ENCODE results near the gene GUK1. TPM values are rescaled to one million over a fixed set of nuclear protein-coding genes. Genes with fewer than 3 reads are reported as not detected.
A peak's percentile ranks its signal among the peaks of the same experiment; 100 is the strongest.

Gene GUK1
- total and polyA plus RNA-seq, 4 experiments from 2014 or later = 179 to 488 (median 283) TPM

DNA sequence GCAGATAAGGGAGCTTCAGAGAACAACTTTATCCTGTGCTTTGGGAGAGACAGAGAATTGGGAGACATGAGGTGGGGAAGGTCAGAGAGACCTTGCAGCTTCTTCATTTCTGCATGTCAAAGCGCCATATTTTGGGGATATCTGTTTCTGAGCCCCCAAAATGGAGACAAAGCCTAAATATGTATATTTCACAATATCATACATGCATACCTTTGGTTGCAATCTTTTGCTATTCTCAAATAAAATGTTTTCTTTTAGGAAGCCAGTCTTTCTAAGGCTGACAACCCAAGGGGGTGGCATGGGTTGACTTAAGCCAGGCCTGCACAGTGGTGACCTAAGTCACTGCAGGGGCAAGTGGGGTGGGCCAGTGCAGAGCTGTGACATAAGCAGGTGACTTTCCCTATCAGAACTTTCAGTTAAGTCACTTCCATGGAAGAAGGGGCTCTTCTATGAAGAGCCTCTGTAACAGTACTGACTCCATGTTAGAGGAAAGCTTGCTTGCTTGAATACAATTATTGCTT is 17.1 kb upstream of the GUK1 start:
- Mint-ChIP-seq H3K4me3 (no peak overlapping the region), H3K9me3 (peaks cover 0 to under 1% (median 0%) of the 10 kb centered on the region in 8 donors), H3K4me1 (peaks cover 0 to 4% (median 2%) of the 10 kb centered on the region in 4 donors), H3K27me3 (peaks cover 4 to 17% of the 10 kb centered on the region in 2 donors), H3K36me3 (no peaks in the 10 kb centered on the region), H3K27ac (peak overlapping the region in 1 of 7 donors; percentile 22)
- Histone ChIP-seq H3K27me3 (ENCODE audit: insufficient read depth, low read length) (no peaks in the 10 kb centered on the region), H3K4me1 (ENCODE audit: insufficient read depth, low read length) (no peaks in the 10 kb centered on the region), H3K9me3 (ENCODE audit: control insufficient read depth in 1 of 2, low read length in 2 of 2) (no peaks in the 10 kb centered on the region), H3K27ac (ENCODE audit: low read depth, low read length) (no peak overlapping the region), H3K4me3 (ENCODE audit: low read length in 2 of 2) (no peak overlapping the region), H3K36me3 (ENCODE audit: insufficient read depth, low read length) (no peaks in the 10 kb centered on the region)
- POLR2A ChIA-PET (ENCODE audit: partially characterized antibody) = no interaction called here
- DNase-seq = no peak
- intact Hi-C loops (cut with micrococcal nuclease) = no loop called here
- CTCF ChIA-PET (ENCODE audit: partially characterized antibody) = interaction anchor here (2.9 kb wide), 1 partner anchor 9 kb away, joined by 14 read pairs; no protein-coding TSS in a partner anchor

DNA sequence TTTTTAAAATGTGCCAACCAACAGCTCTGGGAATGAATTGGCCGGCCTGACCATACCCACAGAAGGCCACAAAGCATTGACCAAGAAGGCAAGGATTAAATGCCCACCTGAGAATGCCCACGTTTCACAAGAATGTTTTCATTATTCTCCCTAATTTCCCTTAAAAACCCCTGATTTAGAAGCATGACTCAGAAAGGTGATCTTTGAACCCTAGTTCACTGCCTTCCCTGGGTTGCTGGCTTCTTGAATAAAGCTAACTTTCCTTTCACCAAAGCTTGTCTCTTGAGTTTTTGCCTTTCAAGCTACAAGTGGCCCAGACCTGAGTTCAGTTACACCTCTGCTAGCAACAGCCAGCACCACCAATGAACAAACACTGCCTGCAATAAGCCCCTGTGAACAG is 16.6 kb upstream of the GUK1 start:
- peaks cover 0 to 4% (median 2%) of the 10 kb centered on the region in 4 donors for H3K4me1 Mint-ChIP-seq
- intact Hi-C loops (cut with micrococcal nuclease) = no loop called here
- H3K36me3 Mint-ChIP-seq = no peaks in the 10 kb centered on the region
- no peaks in the 10 kb centered on the region for H3K36me3 ChIP-seq (ENCODE audit: insufficient read depth, low read length)
- H3K27me3 ChIP-seq (ENCODE audit: insufficient read depth, low read length) = no peaks in the 10 kb centered on the region
- POLR2A ChIA-PET (ENCODE audit: partially characterized antibody) = no interaction called here
- DNase-seq = no peak
- H3K9me3 Mint-ChIP-seq = no peaks in the 10 kb centered on the region
- no peak overlapping the region for H3K27ac Mint-ChIP-seq
- no peak overlapping the region for H3K27ac ChIP-seq (ENCODE audit: low read depth, low read length)
- CTCF ChIA-PET (ENCODE audit: partially characterized antibody) = interaction anchor here (0.6 to 2.9 kb wide), 2 partner anchors 8 to 335 kb away, joined by 3 to 14 read pairs; no protein-coding TSS in a partner anchor
- no peaks in the 10 kb centered on the region for H3K9me3 ChIP-seq (ENCODE audit: control insufficient read depth in 1 of 2, low read length in 2 of 2)
- H3K4me1 ChIP-seq (ENCODE audit: insufficient read depth, low read length) = no peaks in the 10 kb centered on the region
- no peak overlapping the region for H3K4me3 Mint-ChIP-seq
- peaks cover 8 to 17% of the 10 kb centered on the region in 2 donors for H3K27me3 Mint-ChIP-seq
- H3K4me3 ChIP-seq (ENCODE audit: low read length in 2 of 2) = no peak overlapping the region

- Histone ChIP-seq H3K9me3 (ENCODE audit: control insufficient read depth in 1 of 2, low read length in 2 of 2) (no peaks in the 10 kb centered on the region), H3K27me3 (ENCODE audit: insufficient read depth, low read length) (no peaks in the 10 kb centered on the region), H3K4me3 (ENCODE audit: low read length in 2 of 2) (no peak overlapping the region), H3K27ac (ENCODE audit: low read depth, low read length) (no peak overlapping the region), H3K36me3 (ENCODE audit: insufficient read depth, low read length) (no peaks in the 10 kb centered on the region), H3K4me1 (ENCODE audit: insufficient read depth, low read length) (no peaks in the 10 kb centered on the region)
- H3K4me3 Mint-ChIP-seq = no peak overlapping the region
- POLR2A ChIA-PET (ENCODE audit: partially characterized antibody) = no interaction called here
- H3K36me3 Mint-ChIP-seq = no peaks in the 10 kb centered on the region
- no peak for DNase-seq
- intact Hi-C loops (cut with micrococcal nuclease) = no loop called here
- H3K27me3 Mint-ChIP-seq = peaks cover 8 to 17% of the 10 kb centered on the region in 2 donors
- H3K27ac Mint-ChIP-seq = no peak overlapping the region
- no peaks in the 10 kb centered on the region for H3K9me3 Mint-ChIP-seq
- H3K4me1 Mint-ChIP-seq = peaks cover 0 to 4% (median 2%) of the 10 kb centered on the region in 4 donors
- CTCF ChIA-PET (ENCODE audit: partially characterized antibody) = interaction anchor here (1.6 kb wide), 1 partner anchor 40 kb away, joined by 6 read pairs; the partner anchor contains the start of gene IBA57
Measured at GRCh38 chr1:228125185-228125584, 14.9 kb upstream of the GUK1 start.

- Histone ChIP-seq H3K4me3 (ENCODE audit: low read length in 2 of 2) (no peak overlapping the region), H3K36me3 (ENCODE audit: insufficient read depth, low read length) (no peaks in the 10 kb centered on the region), H3K27ac (ENCODE audit: low read depth, low read length) (no peak overlapping the region), H3K27me3 (ENCODE audit: insufficient read depth, low read length) (no peaks in the 10 kb centered on the region), H3K9me3 (ENCODE audit: control insufficient read depth in 1 of 2, low read length in 2 of 2) (no peaks in the 10 kb centered on the region), H3K4me1 (ENCODE audit: insufficient read depth, low read length) (peaks cover 5% of the 10 kb centered on the region)
- intact Hi-C loops (cut with micrococcal nuclease) = loop anchor here (1.0 kb wide), 3 partner anchors 35 to 132 kb away; no protein-coding TSS in a partner anchor
- ChIA-PET CTCF (ENCODE audit: partially characterized antibody) (interaction anchor here (1.1 to 4.7 kb wide), 8 partner anchors 8 to 383 kb away, joined by 3 to 66 read pairs (median 10); partner anchors contain the start of genes GUK1 and IBA57), POLR2A (ENCODE audit: partially characterized antibody) (interaction anchor here (2.3 to 2.9 kb wide), 2 partner anchors 8 to 34 kb away, joined by 11 to 18 read pairs; partner anchors contain the start of genes GUK1 and IBA57)
- no peaks in the 10 kb centered on the region for H3K9me3 Mint-ChIP-seq
- H3K27ac Mint-ChIP-seq = no peak overlapping the region
- no peak for DNase-seq
- H3K4me1 Mint-ChIP-seq = peaks cover 2 to 5% (median 4%) of the 10 kb centered on the region in 4 donors
- H3K4me3 Mint-ChIP-seq = no peak overlapping the region
- H3K36me3 Mint-ChIP-seq = no peaks in the 10 kb centered on the region
- H3K27me3 Mint-ChIP-seq = peaks cover 8 to 14% of the 10 kb centered on the region in 2 donors
Measured at GRCh38 chr1:228131766-228132165, 8.3 kb upstream of the GUK1 start.

DNA sequence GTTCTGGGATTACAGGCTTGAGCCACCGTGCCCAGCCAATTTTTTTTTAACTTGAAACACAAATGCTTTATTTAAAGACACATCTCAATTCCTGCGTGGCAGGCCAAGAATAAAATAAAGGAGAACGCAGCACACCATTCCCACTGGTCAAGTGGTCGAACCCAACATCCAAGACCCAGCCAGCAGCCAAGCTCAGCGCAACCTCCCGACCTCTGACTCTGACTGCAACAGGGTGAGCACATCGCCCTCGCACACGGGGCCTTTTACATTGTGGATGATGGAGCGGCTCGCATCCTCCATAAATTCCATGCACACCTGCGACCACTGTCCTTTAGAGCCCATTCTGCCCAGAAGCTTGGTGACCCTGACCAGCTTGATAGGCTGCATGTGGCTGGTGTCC is 5.5 kb upstream of the GUK1 start:
- no peak for DNase-seq
- no peaks in the 10 kb centered on the region for H3K36me3 ChIP-seq (ENCODE audit: insufficient read depth, low read length)
- intact Hi-C loops (cut with micrococcal nuclease) = no loop called here
- no peak overlapping the region for H3K4me3 ChIP-seq (ENCODE audit: low read length in 2 of 2)
- H3K27ac ChIP-seq (ENCODE audit: low read depth, low read length) = no peak overlapping the region
- POLR2A ChIA-PET (ENCODE audit: partially characterized antibody) = interaction anchor here (4.3 kb wide), 1 partner anchor 32 kb away, joined by 24 read pairs; the partner anchor contains the start of gene IBA57
- Mint-ChIP-seq H3K36me3 (no peaks in the 10 kb centered on the region), H3K27ac (no peak overlapping the region), H3K27me3 (peaks cover 4 to 10% of the 10 kb centered on the region in 2 donors), H3K4me1 (peaks cover 2 to 8% (median 5%) of the 10 kb centered on the region in 4 donors), H3K4me3 (no peak overlapping the region), H3K9me3 (no peaks in the 10 kb centered on the region)
- peaks cover 10% of the 10 kb centered on the region for H3K4me1 ChIP-seq (ENCODE audit: insufficient read depth, low read length)
- no peaks in the 10 kb centered on the region for H3K27me3 ChIP-seq (ENCODE audit: insufficient read depth, low read length)
- CTCF ChIA-PET (ENCODE audit: partially characterized antibody) = interaction anchor here (1.1 kb wide), 1 partner anchor 8 kb away, joined by 3 read pairs; no protein-coding TSS in a partner anchor
- no peaks in the 10 kb centered on the region for H3K9me3 ChIP-seq (ENCODE audit: control insufficient read depth in 1 of 2, low read length in 2 of 2)

- no peak for DNase-seq
- peak overlapping the region in 2 of 7 donors; percentile 6 to 30 for H3K27ac Mint-ChIP-seq
Measured at GRCh38 chr1:228136901-228137300, 3.2 kb upstream of the GUK1 start.

GRCh38 chr1:228139406-228139930 is 611 bp upstream of the GUK1 start:
- no peak for DNase-seq

More at GRCh38 chr1:228136901-228137300, 3.2 kb upstream of the GUK1 start:
- Histone ChIP-seq H3K4me1 (ENCODE audit: insufficient read depth, low read length) (peaks cover 16% of the 10 kb centered on the region), H3K27me3 (ENCODE audit: insufficient read depth, low read length) (no peaks in the 10 kb centered on the region), H3K4me3 (ENCODE audit: low read length in 2 of 2) (no peak overlapping the region), H3K36me3 (ENCODE audit: insufficient read depth, low read length) (no peaks in the 10 kb centered on the region), H3K27ac (ENCODE audit: low read depth, low read length) (no peak overlapping the region), H3K9me3 (ENCODE audit: control insufficient read depth in 1 of 2, low read length in 2 of 2) (no peaks in the 10 kb centered on the region)
- H3K36me3 Mint-ChIP-seq = peaks cover 0 to 13% of the 10 kb centered on the region in 2 donors
- ChIA-PET CTCF (ENCODE audit: partially characterized antibody) (interaction anchor here (7.3 kb wide), 1 partner anchor 30 kb away, joined by 50 read pairs; the partner anchor contains the start of gene IBA57), POLR2A (ENCODE audit: partially characterized antibody) (interaction anchor here (1.3 to 4.3 kb wide), 2 partner anchors 29 to 350 kb away, joined by 4 to 24 read pairs; partner anchors contain the start of gene IBA57)
- no peak overlapping the region for H3K4me3 Mint-ChIP-seq
- no peaks in the 10 kb centered on the region for H3K9me3 Mint-ChIP-seq
- H3K4me1 Mint-ChIP-seq = peaks cover 1 to 22% (median 10%) of the 10 kb centered on the region in 4 donors
- H3K27me3 Mint-ChIP-seq = peaks cover 0 to 8% of the 10 kb centered on the region in 2 donors
- intact Hi-C loops (cut with micrococcal nuclease) = no loop called here

More at GRCh38 chr1:228139406-228139930, 611 bp upstream of the GUK1 start:
- Histone ChIP-seq H3K36me3 (ENCODE audit: insufficient read depth, low read length) (peaks cover 4% of the 10 kb centered on the region), H3K4me3 (ENCODE audit: low read length in 2 of 2) (peak overlapping the region; percentile 77 to 83), H3K27ac (ENCODE audit: low read depth, low read length) (peak overlapping the region; percentile 98), H3K27me3 (ENCODE audit: insufficient read depth, low read length) (no peaks in the 10 kb centered on the region), H3K9me3 (ENCODE audit: control insufficient read depth in 1 of 2, low read length in 2 of 2) (no peaks in the 10 kb centered on the region), H3K4me1 (ENCODE audit: insufficient read depth, low read length) (peaks cover 41% of the 10 kb centered on the region)
- intact Hi-C loops (cut with micrococcal nuclease) = loop anchor here (1.0 kb wide), 1 partner anchor 319 kb away; a partner anchor contains a TSS
- Mint-ChIP-seq H3K27ac (peak overlapping the region; percentile 91 to 100 (median 100)), H3K4me3 (peak overlapping the region; percentile 92 to 97 (median 96)), H3K9me3 (no peaks in the 10 kb centered on the region), H3K27me3 (peaks cover 0 to 8% of the 10 kb centered on the region in 2 donors), H3K4me1 (peaks cover 12 to 46% (median 33%) of the 10 kb centered on the region in 4 donors), H3K36me3 (peaks cover 0 to 22% of the 10 kb centered on the region in 2 donors)
- ChIA-PET POLR2A (ENCODE audit: partially characterized antibody) (interaction anchor here (1.2 to 5.3 kb wide), 10 partner anchors 9 to 347 kb away, joined by 3 to 127 read pairs (median 12); partner anchors contain the start of genes ARF1, IBA57, MRPL55 and RNF187), CTCF (ENCODE audit: partially characterized antibody) (interaction anchor here (0.8 to 7.3 kb wide), 3 partner anchors 9 to 30 kb away, joined by 3 to 50 read pairs (median 13); partner anchors contain the start of gene IBA57)
